Activated gamma-delta T cell treated with Interleukin-2 at 50 U/mL for 16 hours (primary cell): Measurements from ENCODE around the gene ZNRF3.
"Not testable (repeated sequence)": the region's sequence is repeated elsewhere in the genome, so short reads cannot be mapped to it uniquely, and the experiment has no call there.

Source experiments
- DNase-seq: peaks from one replicate; pipeline ENCODE4 v3.0.0-alpha.2; 2020

The ZNRF3 gene

DNA sequence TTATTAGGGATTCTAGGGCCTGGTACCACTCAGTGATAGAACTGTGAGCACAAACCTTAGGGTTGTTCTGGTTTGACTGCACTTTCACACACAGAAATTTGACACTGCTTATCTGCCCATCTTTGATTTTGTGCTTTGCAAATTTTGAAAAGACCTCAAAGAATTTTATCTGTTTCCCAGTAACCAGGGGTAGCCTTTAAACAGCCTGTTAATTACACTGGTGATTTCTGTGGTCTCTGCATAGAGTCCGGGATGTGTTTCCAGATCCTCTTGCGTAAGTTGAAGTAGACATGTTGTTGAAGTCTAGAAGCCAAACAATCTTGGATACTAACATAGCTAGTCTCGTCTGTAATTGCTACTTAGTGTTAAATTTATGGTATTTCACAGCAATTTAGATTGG, 103.0 kb downstream of the ZNRF3 start:
- DNase-seq = no peak

DNA sequence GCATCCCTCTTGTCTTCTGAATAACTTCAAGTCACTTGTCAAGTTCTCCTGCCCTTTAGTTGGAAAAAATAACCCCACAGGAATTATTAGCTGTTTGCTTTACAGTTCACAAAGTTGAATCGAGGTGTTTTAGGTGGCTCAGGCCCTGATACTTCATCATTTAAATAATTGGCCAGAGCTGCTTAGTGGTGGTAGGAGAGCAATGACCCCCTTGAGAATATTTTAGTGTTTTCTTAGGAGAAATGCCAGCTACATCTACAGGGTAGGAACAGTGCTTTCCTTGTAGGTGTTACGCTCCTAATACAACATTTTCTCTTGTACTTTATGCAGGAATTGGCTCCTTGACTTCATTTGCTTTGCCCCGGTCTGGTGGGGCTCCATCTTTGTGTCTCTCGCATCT, 105.1 kb downstream of the ZNRF3 start:
- no peak for DNase-seq

GRCh38 chr22:28989035-28989464, 105.7 kb downstream of the ZNRF3 start:
- DNase-seq = no peak

GRCh38 chr22:28989484-28989883, 106.1 kb downstream of the ZNRF3 start:
- DNase-seq = no peak

DNA sequence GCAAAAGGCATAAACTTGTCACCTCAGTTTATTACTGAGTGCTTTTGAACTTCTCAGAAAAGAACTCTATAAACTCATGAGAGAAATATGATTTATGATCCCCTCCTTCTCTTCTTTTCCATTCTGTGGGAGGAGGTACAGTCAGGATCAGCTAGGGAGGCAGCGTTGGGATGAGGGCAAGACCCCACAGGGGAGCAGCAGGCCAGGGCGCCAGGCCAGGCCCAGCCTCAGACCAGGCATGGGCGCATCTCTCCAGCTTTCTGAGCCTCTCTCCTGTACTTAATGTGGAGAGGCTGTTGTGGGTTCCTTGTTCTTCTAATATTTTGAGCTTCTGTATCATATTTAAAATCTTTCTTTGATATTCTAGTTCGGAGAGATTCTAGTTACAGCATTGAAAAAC, 106.5 kb downstream of the ZNRF3 start:
- no peak for DNase-seq

- DNase-seq = no peak
Measured at GRCh38 chr22:28992565-28993356, 109.4 kb downstream of the ZNRF3 start.

GRCh38 chr22:28994522-28994921, 111.2 kb downstream of the ZNRF3 start:
- DNase-seq = no peak

DNA sequence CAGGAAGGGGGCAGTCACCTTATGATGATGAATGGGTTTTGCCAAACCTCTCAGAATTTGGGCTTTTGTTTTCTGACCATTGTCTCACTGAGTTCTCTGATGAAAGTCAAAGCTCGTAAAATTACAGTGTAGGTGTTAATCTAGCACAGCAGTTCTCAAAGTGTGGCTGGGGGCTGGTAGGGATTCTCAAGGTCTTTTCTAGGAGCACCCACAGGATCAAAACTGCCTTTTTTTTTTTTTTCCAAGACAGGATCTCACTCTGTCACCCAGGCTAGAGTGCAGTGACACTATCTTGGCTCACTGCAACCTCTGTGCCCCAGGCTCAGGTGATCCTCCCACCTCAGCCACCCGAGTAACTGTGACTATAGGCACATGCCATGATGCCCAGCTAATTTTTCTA, 112.2 kb downstream of the ZNRF3 start:
- no peak for DNase-seq

DNA sequence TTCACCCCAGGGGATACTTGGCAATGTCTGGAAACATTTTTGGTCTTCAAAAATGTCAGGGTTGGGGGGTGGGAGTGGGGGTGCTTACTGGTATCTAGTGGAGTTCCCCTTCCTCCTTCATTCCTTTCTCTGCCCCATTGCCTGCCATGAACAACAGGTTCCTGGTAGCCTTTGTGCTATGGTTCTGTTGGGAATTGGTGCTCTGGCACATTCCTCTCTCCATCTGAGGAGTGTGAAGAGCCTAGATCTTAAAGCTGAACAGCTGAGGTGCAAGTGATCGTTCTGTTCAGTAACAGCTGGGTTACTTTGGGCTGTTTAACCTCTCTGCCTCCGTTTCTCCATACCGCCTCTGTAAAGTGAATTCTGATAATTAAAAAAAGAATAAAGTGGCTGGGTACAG, 114.0 kb downstream of the ZNRF3 start:
- DNase-seq = no peak

DNA sequence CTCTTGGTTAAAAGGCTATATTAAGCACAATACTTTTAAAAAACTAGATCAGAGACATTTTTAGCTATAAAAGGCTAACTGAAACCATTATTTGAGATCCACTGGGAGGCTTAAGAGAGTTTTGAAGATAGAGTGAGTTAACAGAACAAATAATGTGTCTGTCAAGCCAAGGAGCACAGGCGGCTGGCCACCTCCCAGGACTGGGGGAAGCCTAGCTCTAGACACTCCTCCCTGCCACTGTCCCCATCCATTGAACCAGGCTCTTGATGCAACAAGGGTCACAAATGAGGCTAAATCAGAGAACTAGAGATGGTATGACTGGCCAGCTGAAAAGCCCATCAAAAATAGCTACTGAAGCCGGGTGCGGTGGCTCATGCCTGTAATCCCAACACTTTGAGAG, 115.3 kb downstream of the ZNRF3 start:
- DNase-seq = no peak

DNA sequence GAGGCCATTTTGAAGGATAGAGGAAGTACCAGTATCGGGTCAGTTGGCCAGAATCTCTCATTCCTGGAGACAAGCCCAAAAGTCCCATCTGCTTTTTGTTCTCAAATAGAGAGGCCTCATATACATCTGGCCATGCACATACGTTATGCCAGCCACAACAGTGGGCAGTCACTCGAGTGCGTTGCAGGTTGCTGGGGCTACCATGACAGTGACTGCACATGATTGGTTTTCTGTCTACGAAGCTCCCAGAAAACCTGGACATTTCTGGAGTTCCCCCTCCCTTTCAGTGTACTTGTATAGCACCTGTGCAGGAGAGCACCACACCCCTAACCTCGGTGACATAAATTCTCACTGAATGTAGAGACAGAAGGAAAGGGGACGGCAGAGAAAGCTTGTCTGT, 116.1 kb downstream of the ZNRF3 start:
- no peak for DNase-seq

- DNase-seq = no peak
Measured at GRCh38 chr22:28999919-29000556, 116.7 kb downstream of the ZNRF3 start.

DNA sequence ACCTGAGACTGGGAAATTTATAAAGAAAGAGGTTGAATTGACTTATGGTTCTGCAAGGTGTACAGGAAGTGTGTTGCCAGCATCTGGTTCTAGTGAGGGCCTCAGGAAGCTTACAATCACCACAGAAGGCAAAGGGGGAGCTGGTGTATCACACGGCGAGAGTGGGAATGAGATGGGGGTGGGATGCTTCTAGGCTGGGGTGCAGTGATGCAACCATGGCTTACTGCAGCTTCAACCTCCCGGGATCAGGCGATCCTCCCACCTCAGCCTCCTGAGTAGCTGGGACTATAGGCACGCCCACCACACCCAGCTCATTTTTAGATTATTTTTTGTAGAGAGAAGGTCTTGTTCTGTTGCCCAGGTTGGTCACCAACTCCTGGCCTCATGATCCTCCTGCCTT, 117.3 kb downstream of the ZNRF3 start:
- no peak for DNase-seq

DNA sequence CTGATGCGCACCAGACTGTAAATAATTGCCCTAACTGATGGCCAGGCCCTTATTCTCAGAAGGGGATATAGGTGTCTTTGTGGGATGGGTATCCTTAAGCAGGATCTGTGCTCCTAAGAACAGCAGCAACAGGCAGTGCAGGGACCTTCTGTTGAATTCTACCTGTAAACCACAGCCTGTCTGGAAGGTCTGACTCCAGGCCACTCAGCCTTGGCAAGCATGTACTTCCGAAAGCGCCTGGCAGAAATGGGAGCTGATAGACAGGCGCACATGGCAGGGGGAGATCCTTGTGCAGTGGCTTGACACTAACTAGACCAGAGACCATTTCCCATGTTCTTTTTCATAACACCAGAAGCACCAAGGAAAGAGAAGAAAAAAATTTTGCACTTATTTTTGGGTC, 119.2 kb downstream of the ZNRF3 start:
- DNase-seq = no peak

GRCh38 chr22:29003552-29003951, 120.2 kb downstream of the ZNRF3 start:
- DNase-seq = no peak

GRCh38 chr22:29003975-29004646, 120.7 kb downstream of the ZNRF3 start:
- no peak for DNase-seq

DNA sequence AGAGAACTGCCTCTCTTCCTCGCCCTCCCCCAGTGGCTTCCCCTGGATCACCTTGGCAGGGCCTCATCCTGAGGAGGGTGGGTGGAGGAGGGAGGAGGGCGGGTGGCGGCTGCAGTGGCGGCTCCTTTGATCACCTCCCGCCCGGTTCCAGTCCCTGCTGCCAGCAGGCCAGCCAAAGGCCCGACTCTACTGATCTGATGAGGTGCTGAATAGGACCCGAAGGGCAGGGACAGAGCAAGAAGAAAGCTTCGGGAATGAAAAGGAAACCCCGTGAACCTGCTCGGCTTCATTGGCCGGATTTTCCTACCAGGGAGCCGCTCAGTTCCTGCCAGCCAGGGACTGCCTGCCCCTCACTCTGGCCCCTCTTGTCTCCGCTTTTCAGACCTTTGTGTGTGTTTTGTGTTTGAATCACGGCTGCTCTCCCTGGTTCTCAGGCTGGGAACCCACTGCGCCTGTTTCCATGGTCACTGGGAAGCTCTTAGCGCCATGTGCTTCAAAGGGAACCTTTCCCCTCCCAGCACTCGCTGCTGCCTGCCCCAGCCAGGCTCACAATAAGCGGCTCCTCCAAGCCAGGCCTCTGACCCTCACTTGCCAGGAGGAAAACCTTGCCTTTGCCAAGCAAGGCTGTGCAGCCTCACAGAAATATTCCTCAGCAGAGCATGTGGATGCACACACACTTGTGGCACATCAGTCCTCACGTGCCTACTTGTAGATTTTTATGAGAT, 121.4 kb downstream of the ZNRF3 start:
- DNase-seq = no peak

GRCh38 chr22:29005754-29006153, 122.4 kb downstream of the ZNRF3 start:
- DNase-seq = not testable (repeated sequence)

- no peak for DNase-seq
Measured at GRCh38 chr22:29006346-29006745, 123.0 kb downstream of the ZNRF3 start.

DNA sequence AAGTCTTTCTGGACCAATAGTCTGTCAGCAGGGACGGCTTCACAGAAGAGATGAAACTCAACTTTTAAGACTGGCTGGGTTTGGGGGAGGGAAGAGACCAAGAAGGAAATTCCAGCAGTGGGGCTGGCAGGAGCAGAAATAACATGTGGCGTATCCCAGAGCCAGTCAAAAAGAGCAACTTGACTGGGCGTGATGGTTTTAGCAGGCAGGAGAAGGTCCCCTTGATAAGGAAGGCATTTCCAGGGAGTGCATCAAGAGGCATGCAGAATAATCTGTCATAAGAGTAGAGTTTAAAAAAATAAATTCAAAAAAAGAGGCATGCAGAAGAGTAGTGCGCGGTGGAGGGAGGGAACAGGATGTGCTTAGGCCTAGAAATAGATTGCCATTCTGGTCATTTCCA, 125.8 kb downstream of the ZNRF3 start:
- DNase-seq = no peak

- DNase-seq = no peak
Measured at GRCh38 chr22:29011240-29012100, 128.1 kb downstream of the ZNRF3 start.

- no peak for DNase-seq
Measured at GRCh38 chr22:29012101-29012433, 128.7 kb downstream of the ZNRF3 start.

GRCh38 chr22:29012952-29013351, 129.6 kb downstream of the ZNRF3 start:
- DNase-seq = no peak
